ENCODE data around the gene SLC35F1.

GRCh38 chr6:118123503-118124037 is 216.5 kb downstream of the SLC35F1 start:
- no peak for TF ChIP-seq EZH2phosphoT487 (IDR thresholded peaks at IDR 0.05)
- TF ChIP-seq CTCF (IDR thresholded peaks at IDR 0.05), result no peak
- no peak for TF ChIP-seq EZH2 (IDR thresholded peaks at IDR 0.05)
